Measurements from ENCODE around the gene MYO5A. TPM values are rescaled to one million over a fixed set of nuclear protein-coding genes. Genes with fewer than 3 reads are reported as not detected.

Gene MYO5A
- total RNA-seq, 3 donors from 2014 or later = 4.1 to 26.7 (median 12.6) TPM

GRCh38 chr15:52488830-52489229, 39.9 kb downstream of the MYO5A start:
- DNase-seq = no peak
- no peak overlapping the region for H3K4me3 ChIP-seq
- intact Hi-C loops (cut with DNase I, micrococcal nuclease) = no loop called here
- H3K4me1 ChIP-seq (ENCODE audit: low read depth) = peaks cover 3% of the 10 kb centered on the region
- no peak for TF ChIP-seq CTCF (IDR thresholded peaks at IDR 0.05)
- no peaks in the 10 kb centered on the region for H3K9me3 ChIP-seq
- H3K36me3 ChIP-seq (ENCODE audit: low read depth) = no peaks in the 10 kb centered on the region
- ATAC-seq = no peak

DNA sequence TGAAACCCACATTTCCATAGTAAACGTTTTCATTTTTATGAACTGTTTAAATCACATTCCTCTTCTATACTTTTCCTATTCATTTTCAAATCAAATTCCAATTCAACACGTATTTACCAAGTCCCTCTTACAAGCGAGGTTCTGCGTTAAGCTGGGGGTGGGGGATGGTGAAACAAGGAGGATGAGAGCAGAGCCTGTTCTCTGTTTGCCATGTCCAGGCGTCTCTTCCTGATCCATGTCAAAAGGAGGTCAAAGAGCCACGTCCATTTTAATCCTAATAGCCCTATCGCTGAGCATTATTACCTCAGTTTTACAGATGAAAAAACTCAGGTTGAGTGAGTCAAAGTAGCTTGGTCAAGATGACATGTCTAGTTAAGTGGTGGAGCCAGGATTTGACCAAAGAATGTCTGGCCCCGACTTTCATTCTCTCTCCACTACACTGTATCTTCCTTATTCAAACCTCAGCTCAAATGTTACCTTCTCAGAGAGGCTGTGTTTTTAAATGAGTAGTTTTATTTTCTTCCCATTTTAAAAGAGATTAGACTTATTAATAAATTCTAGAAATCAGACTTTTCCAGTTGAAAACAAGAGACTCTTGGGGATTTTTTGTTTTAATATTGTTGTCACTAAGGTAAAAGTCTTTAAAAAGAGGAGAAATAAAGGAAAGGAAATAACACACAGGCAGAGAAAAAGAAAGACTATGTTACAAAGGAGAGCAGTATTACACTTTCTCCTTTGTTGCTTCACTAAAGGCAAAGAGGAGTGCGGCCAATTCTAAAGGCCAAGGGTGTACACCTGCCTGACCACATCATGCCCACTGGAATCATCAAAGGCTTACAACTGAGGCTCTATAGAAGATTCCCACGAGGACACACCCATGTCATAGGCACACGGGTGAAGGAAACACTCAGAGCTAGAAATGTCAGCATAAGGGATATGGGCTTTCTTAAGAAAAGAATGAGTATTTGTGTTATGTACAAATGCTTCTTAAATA, 42.4 kb downstream of the MYO5A start:
- Histone ChIP-seq H3K36me3 (ENCODE audit: low read depth) (no peaks in the 10 kb centered on the region), H3K9me3 (no peaks in the 10 kb centered on the region), H3K4me3 (no peak overlapping the region), H3K4me1 (ENCODE audit: low read depth) (peaks cover 8% of the 10 kb centered on the region)
- intact Hi-C loops (cut with DNase I, micrococcal nuclease) = no loop called here
- DNase-seq (no peak), ATAC-seq (no peak)
- TF ChIP-seq CTCF (IDR thresholded peaks at IDR 0.05) = no peak

GRCh38 chr15:52485290-52485689, 43.4 kb downstream of the MYO5A start:
- Histone ChIP-seq H3K4me3 (no peak overlapping the region), H3K4me1 (ENCODE audit: low read depth) (peaks cover 8% of the 10 kb centered on the region), H3K36me3 (ENCODE audit: low read depth) (no peaks in the 10 kb centered on the region), H3K9me3 (no peaks in the 10 kb centered on the region)
- ATAC-seq (no peak), DNase-seq (no peak)
- no peak for TF ChIP-seq CTCF (IDR thresholded peaks at IDR 0.05)
- intact Hi-C loops (cut with DNase I, micrococcal nuclease) = no loop called here

DNA sequence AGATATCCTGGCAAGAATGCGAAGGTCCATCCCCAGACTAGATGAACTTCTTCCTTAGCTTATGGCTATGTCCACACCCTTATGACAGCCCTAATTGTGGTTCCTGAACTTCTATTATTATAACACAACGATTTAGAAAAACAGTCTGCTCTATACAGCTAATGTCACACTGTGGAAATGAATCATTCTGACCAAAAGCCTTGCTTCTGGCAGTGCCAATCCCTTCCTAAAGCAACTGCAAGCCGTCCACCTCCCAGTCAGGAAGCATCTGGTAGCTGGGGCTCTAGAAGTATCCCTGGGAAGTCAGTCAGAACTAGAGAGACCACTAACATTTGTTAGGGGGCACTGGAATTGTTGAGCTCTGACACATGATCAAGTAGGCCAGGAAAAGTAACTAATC, 45.0 kb downstream of the MYO5A start:
- ATAC-seq (no peak), DNase-seq (no peak)
- TF ChIP-seq CTCF (IDR thresholded peaks at IDR 0.05) = no peak
- peaks cover 5% of the 10 kb centered on the region for H3K4me1 ChIP-seq (ENCODE audit: low read depth)
- H3K4me3 ChIP-seq = no peak overlapping the region
- intact Hi-C loops (cut with DNase I, micrococcal nuclease) = no loop called here
- no peaks in the 10 kb centered on the region for H3K36me3 ChIP-seq (ENCODE audit: low read depth)
- H3K9me3 ChIP-seq = no peaks in the 10 kb centered on the region

- no peak for TF ChIP-seq CTCF (IDR thresholded peaks at IDR 0.05)
- DNase-seq (peak in 1 of 3 donors; percentile 39), ATAC-seq (peak; percentile 95)
- H3K9me3 ChIP-seq = no peaks in the 10 kb centered on the region
- peaks cover 5% of the 10 kb centered on the region for H3K4me1 ChIP-seq (ENCODE audit: low read depth)
- H3K4me3 ChIP-seq = no peak overlapping the region
- intact Hi-C loops (cut with DNase I, micrococcal nuclease) = no loop called here
- no peaks in the 10 kb centered on the region for H3K36me3 ChIP-seq (ENCODE audit: low read depth)
Measured at GRCh38 chr15:52481915-52482314, 46.8 kb downstream of the MYO5A start.

All from mucosa of descending colon (tissue), 3 donors.